Prostate gland (tissue), 2 donors: ENCODE data around the gene MBNL1.

Source experiments
- POLR2AphosphoS5 ChIP-seq: sonication (generic); formaldehyde crosslinking; IDR thresholded peaks from one replicate; pipeline ENCODE4 v1.6.1; 2017; ENCODE audit warnings: antibody characterized with exemption
- TF ChIP-seq, protein P1 (sequence below), 4 experiments: fragments of 200-600 bp in 2 of 4; fragments of 450-650 bp in 2 of 4; sonication (generic) in 2 of 4; IDR thresholded peaks; 1 replicate in 3 of 4; 2 replicates in 1 of 4; pipeline ENCODE4 v1.5.1; 2016 to 2019; ENCODE audit warnings: antibody characterized with exemption in 4 of 4, mild to moderate bottlenecking in 2 of 4, moderate library complexity in 2 of 4

- TF ChIP-seq, protein P1, sequence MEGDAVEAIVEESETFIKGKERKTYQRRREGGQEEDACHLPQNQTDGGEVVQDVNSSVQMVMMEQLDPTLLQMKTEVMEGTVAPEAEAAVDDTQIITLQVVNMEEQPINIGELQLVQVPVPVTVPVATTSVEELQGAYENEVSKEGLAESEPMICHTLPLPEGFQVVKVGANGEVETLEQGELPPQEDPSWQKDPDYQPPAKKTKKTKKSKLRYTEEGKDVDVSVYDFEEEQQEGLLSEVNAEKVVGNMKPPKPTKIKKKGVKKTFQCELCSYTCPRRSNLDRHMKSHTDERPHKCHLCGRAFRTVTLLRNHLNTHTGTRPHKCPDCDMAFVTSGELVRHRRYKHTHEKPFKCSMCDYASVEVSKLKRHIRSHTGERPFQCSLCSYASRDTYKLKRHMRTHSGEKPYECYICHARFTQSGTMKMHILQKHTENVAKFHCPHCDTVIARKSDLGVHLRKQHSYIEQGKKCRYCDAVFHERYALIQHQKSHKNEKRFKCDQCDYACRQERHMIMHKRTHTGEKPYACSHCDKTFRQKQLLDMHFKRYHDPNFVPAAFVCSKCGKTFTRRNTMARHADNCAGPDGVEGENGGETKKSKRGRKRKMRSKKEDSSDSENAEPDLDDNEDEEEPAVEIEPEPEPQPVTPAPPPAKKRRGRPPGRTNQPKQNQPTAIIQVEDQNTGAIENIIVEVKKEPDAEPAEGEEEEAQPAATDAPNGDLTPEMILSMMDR (IDR thresholded peaks at IDR 0.05) = no peak
- no peak for TF ChIP-seq POLR2AphosphoS5
Observed at GRCh38 chr3:152252755-152253154, 16.0 kb upstream of the MBNL1 start.
